IMR-90 (cell line): ENCODE measurements around the gene SLC4A1AP. TPM values are rescaled to one million over a fixed set of nuclear protein-coding genes. Genes with fewer than 3 reads are reported as not detected.

Source experiments
- ATAC-seq: fragments of 200-7000 bp; cut with Tn5 transposase; 2 replicates; pipeline ENCODE4 v1.9.1; 2020; ENCODE audit warnings: low read depth, mild to moderate bottlenecking, moderate library complexity
- BruUV-seq: library from RNA; stranded (reverse); fragments of 400-500 nt; replicated peaks from 2 replicates; lab custom pipeline; 2021; lab: Mats Ljungman, UMichigan
- CTCF ChIA-PET: fragments of 300-600 bp; formaldehyde crosslinking; extraction: SDS; loops from one replicate; lab custom pipeline; 2021; ENCODE audit warnings: antibody characterized with exemption; lab: Yijun Ruan, JAX
- POLR2A ChIA-PET: fragments of 300-600 bp; sonication (Branson Sonifier 250); formaldehyde crosslinking; loops from one replicate; lab custom pipeline; 2022; ENCODE audit warnings: antibody characterized with exemption; ENCODE audit not compliant: unreplicated experiment; lab: Charles Lee
- DNase-seq: peaks from one replicate; pipeline ENCODE4 v3.0.0; 2013
- H2AFZ ChIP-seq: replicated peaks from 2 replicates; pipeline ENCODE3; 2013; ENCODE audit warnings: low read length, mild to moderate bottlenecking; ENCODE audit not compliant: poor library complexity
- H2AK5ac ChIP-seq: 2 replicates; pipeline ENCODE4 v1.6.1; 2013; ENCODE audit warnings: low read depth, low read length, inconsistent platforms
- H2AK9ac ChIP-seq: replicated peaks from 2 replicates; pipeline ENCODE3; 2013; ENCODE audit warnings: mild to moderate bottlenecking, low read depth, low read length, moderate library complexity; ENCODE audit not compliant: poor library complexity
- H2BK120ac ChIP-seq: 2 replicates; pipeline ENCODE4 v1.6.1; 2013; ENCODE audit warnings: low read depth, low read length, inconsistent platforms
- H2BK15ac ChIP-seq: 3 replicates; pipeline ENCODE4 v1.6.1; 2013; ENCODE audit warnings: low read depth, low read length, inconsistent platforms
- H2BK20ac ChIP-seq: 2 replicates; pipeline ENCODE4 v1.6.1; 2013; ENCODE audit warnings: low read depth, mild to moderate bottlenecking, inconsistent platforms, low read length, moderate library complexity
- H2BK5ac ChIP-seq: 2 replicates; pipeline ENCODE4 v1.6.1; 2013; ENCODE audit warnings: mild to moderate bottlenecking, low read depth, low read length, inconsistent platforms; ENCODE audit not compliant: poor library complexity, severe bottlenecking
- H3K14ac ChIP-seq: replicated peaks from 2 replicates; pipeline ENCODE4 v1.6.1; 2013; ENCODE audit warnings: low read depth, low read length, inconsistent platforms
- H3K18ac ChIP-seq: 2 replicates; pipeline ENCODE4 v1.6.1; 2013; ENCODE audit warnings: low read depth, low read length, control low read depth
- H3K23ac ChIP-seq: 2 replicates; pipeline ENCODE4 v1.6.1; 2013; ENCODE audit warnings: low read depth, low read length, inconsistent platforms
- H3K27ac ChIP-seq: 2 replicates; pipeline ENCODE4 v1.5.1; 2013; ENCODE audit warnings: mild to moderate bottlenecking, control low read depth, low read length; ENCODE audit not compliant: insufficient read depth
- H3K27me3 ChIP-seq: 2 replicates; pipeline ENCODE4 v1.6.1; 2013; ENCODE audit warnings: low read length; ENCODE audit not compliant: control insufficient read depth, insufficient read depth
- H3K36me3 ChIP-seq: 2 replicates; pipeline ENCODE4 v1.6.1; 2013; ENCODE audit warnings: low read length, mixed read lengths; ENCODE audit not compliant: control insufficient read depth, insufficient read depth
- H3K4ac ChIP-seq: 2 replicates; pipeline ENCODE4 v1.6.1; 2013; ENCODE audit warnings: low read depth, low read length, inconsistent platforms
- H3K4me1 ChIP-seq: 2 replicates; pipeline ENCODE4 v1.6.1; 2013; ENCODE audit warnings: low read length, mixed read lengths; ENCODE audit not compliant: control insufficient read depth, insufficient read depth
- H3K4me2 ChIP-seq: 2 replicates; pipeline ENCODE4 v1.6.1; 2013; ENCODE audit warnings: low read depth, mild to moderate bottlenecking, control low read depth, low read length, moderate library complexity
- H3K4me3 ChIP-seq: 2 replicates; pipeline ENCODE4 v1.5.1; 2013; ENCODE audit warnings: low read depth, mild to moderate bottlenecking, control low read depth, low read length, moderate library complexity; ENCODE audit not compliant: insufficient read depth
- H3K56ac ChIP-seq: 2 replicates; pipeline ENCODE4 v1.6.1; 2013; ENCODE audit warnings: low read length, inconsistent platforms; ENCODE audit not compliant: insufficient read depth; ENCODE audit errors: extremely low read depth
- H3K79me1 ChIP-seq, 2 experiments: 2 replicates each; pipeline ENCODE4 v1.6.1; 2013; ENCODE audit warnings: low read length in 2 of 2, inconsistent platforms in 1 of 2, low read depth in 1 of 2
- H3K9ac ChIP-seq: 2 replicates; pipeline ENCODE4 v1.6.1; 2013; ENCODE audit warnings: low read depth, low read length, control low read depth
- H3K9me1 ChIP-seq: 2 replicates; pipeline ENCODE4 v1.6.1; 2013; ENCODE audit warnings: low read length, inconsistent platforms; ENCODE audit not compliant: insufficient read depth
- H3K9me3 ChIP-seq: 2 replicates; pipeline ENCODE4 v1.6.1; 2013; ENCODE audit warnings: low read length; ENCODE audit not compliant: control insufficient read depth, insufficient read depth
- H4K20me1 ChIP-seq: 2 replicates; pipeline ENCODE4 v1.6.1; 2013; ENCODE audit warnings: low read length, inconsistent platforms; ENCODE audit not compliant: insufficient read depth
- H4K5ac ChIP-seq: 2 replicates; pipeline ENCODE4 v1.6.1; 2013; ENCODE audit warnings: mild to moderate bottlenecking, low read depth, low read length, control low read depth
- H4K8ac ChIP-seq, 2 experiments: 2 replicates each; pipeline ENCODE4 v1.6.1; 2013; ENCODE audit warnings: low read depth in 2 of 2, low read length in 2 of 2, control low read depth in 1 of 2, inconsistent platforms in 1 of 2
- H4K91ac ChIP-seq: 2 replicates; pipeline ENCODE4 v1.6.1; 2013; ENCODE audit warnings: low read depth, low read length, inconsistent platforms; ENCODE audit not compliant: insufficient read depth
- BHLHE40 ChIP-seq: fragments of 150-350 bp; IDR thresholded peaks from 2 replicates; pipeline ENCODE4 v1.6.1; 2016; ENCODE audit warnings: mild to moderate bottlenecking, low read depth, low read length
- CEBPB ChIP-seq: IDR thresholded peaks from 2 replicates; pipeline ENCODE4 v1.6.1; 2012; ENCODE audit warnings: low read depth, low read length, improper control_type of control experiment
- MAZ ChIP-seq: IDR thresholded peaks from 2 replicates; pipeline ENCODE4 v1.6.1; 2012; ENCODE audit warnings: low read depth, mild to moderate bottlenecking, low read length, improper control_type of control experiment, moderate library complexity, borderline replicate concordance
- NFE2L2 ChIP-seq: fragments of 150-350 bp; IDR thresholded peaks from 2 replicates; pipeline ENCODE4 v1.6.1; 2016; ENCODE audit warnings: low read depth, mild to moderate bottlenecking, low read length
- POLR2A ChIP-seq: IDR thresholded peaks from 2 replicates; pipeline ENCODE4 v1.6.1; 2012; ENCODE audit warnings: mild to moderate bottlenecking, low read depth, low read length
- RAD21 ChIP-seq: IDR thresholded peaks from 2 replicates; pipeline ENCODE4 v1.6.1; 2012; ENCODE audit warnings: low read length, improper control_type of control experiment
- USF2 ChIP-seq: fragments of 150-350 bp; IDR thresholded peaks from 2 replicates; pipeline ENCODE4 v1.6.1; 2017; ENCODE audit warnings: mild to moderate bottlenecking, antibody characterized with exemption, low read length, low read depth
- WGBS, 2 experiments: methylation state at CpG; one replicate each; pipeline versions ENCODE4 v1.1.5 to v1.1.7; 2013; ENCODE audit warnings: missing lambda C conversion rate in 2 of 2; ENCODE audit not compliant: insufficient read length in 1 of 2; ENCODE audit errors: extremely low coverage in 2 of 2; 5-methylcytosine and 5-hydroxymethylcytosine counted together
- dilution Hi-C: fragments of 300-500 bp; cut with HindIII; formaldehyde crosslinking; loops from one replicate; pipeline ENCODE4 v1.14.3; 2018; ENCODE audit warnings: low sequenced_read_pairs; ENCODE audit not compliant: unreplicated experiment
- in situ Hi-C: fragments of 300-500 bp; cut with MboI; formaldehyde crosslinking; loops from 3 replicates; pipeline ENCODE4 v1.14.3; 2019; ENCODE audit warnings: low sequenced_read_pairs, inconsistent platforms, mixed read lengths
- intact Hi-C: fragments of 100-400 bp; cut with micrococcal nuclease; formaldehyde crosslinking; loops from 2 replicates; pipeline ENCODE4 v1.10.0; 2022
- polyA plus RNA-seq, 3 experiments: library from polyadenylated mRNA; depleted of rRNA; stranded (reverse); fragments of >200 nt; gene quantifications; 2 replicates each; pipeline ENCODE4 v1.2.3, GENCODE V29; 2012; ENCODE audit warnings: low replicate concordance in 1 of 3
- total RNA-seq: library from RNA; depleted of rRNA; stranded (reverse); fragments of >200 nt; gene quantifications from 2 replicates; pipeline ENCODE4 v1.2.3, GENCODE V29; 2012

Gene SLC4A1AP
- total and polyA plus RNA-seq, 2 of the 4 experiments (the other 2 are of a cell fraction), result 11.7 to 13.6 TPM

GRCh38 chr2:27704342-27704876, 40.7 kb downstream of the SLC4A1AP start:
- TF ChIP-seq NFE2L2 (no peak), BHLHE40 (no peak), CEBPB (peak; percentile 31; the same call in 1 of the 2 replicates), POLR2A (no peak), RAD21 (no peak), MAZ (no peak), USF2 (no peak)
- H3K9me1 ChIP-seq, result peaks cover 17% of the 10 kb centered on the region
- in situ Hi-C loops (loop anchor here (5.0 kb wide), 1 partner anchor 703 kb away; no protein-coding TSS in a partner anchor), intact Hi-C loops (loop anchor here (5.0 to 10.0 kb wide), 3 partner anchors 253 to 860 kb away; no protein-coding TSS in a partner anchor), dilution Hi-C loops (no loop called here)
- WGBS, 2 experiments, result no CpG with 5 or more reads among the region's 5 CpGs
- ATAC-seq (no peak), DNase-seq (no peak)
- no peak overlapping the region for H2AK9ac ChIP-seq
- H3K18ac ChIP-seq, result peak overlapping the region; percentile 14; the same call in 1 of the 2 replicates
- peak overlapping the region; percentile 73; the same call in 1 of the 2 replicates for H3K14ac ChIP-seq
- H4K91ac ChIP-seq, result peak overlapping the region; percentile 38
- no TSS peak for BruUV-seq
- H3K4me3 ChIP-seq, result no peak overlapping the region
- ChIA-PET CTCF (interaction anchor here (0.6 to 1.7 kb wide), 15 partner anchors 8 to 1069 kb away, joined by 3 to 7 read pairs (median 3); partner anchors contain the start of gene FOSL2), POLR2A (no interaction called here)
- H2BK15ac ChIP-seq, result peak overlapping the region; percentile 36; the same call in 2 of the 3 replicates
- H2BK120ac ChIP-seq, result peak overlapping the region; percentile 63
- H4K5ac ChIP-seq, result peak overlapping the region; percentile 0; the same call in 1 of the 2 replicates
- H2BK5ac ChIP-seq, result peak overlapping the region; percentile 62
- H2AFZ ChIP-seq, result no peak overlapping the region
- H3K4ac ChIP-seq, result peak overlapping the region; percentile 37
- H3K9me3 ChIP-seq, result no peaks in the 10 kb centered on the region
- no peaks in the 10 kb centered on the region for H4K20me1 ChIP-seq
- no peaks in the 10 kb centered on the region for H3K36me3 ChIP-seq
- H3K4me2 ChIP-seq, result no peak overlapping the region
- H3K27ac ChIP-seq, result no peak overlapping the region
- H2BK20ac ChIP-seq, result peak overlapping the region; percentile 52; the same call in 1 of the 2 replicates
- H3K79me1 ChIP-seq, result 0 out of 4 replicates have a peak, but pooled peaks cover 0 to 6% of the 10 kb centered on the region in 2 experiments
- no peak overlapping the region for H3K56ac ChIP-seq
- H2AK5ac ChIP-seq, result 0 out of 2 replicates have a peak overlapping the region, but pooled peaks have one; percentile 30
- H3K27me3 ChIP-seq, result no peaks in the 10 kb centered on the region
- H3K23ac ChIP-seq, result no peak overlapping the region
- no peak overlapping the region for H3K9ac ChIP-seq
- peaks cover 18% of the 10 kb centered on the region for H3K4me1 ChIP-seq
- peak overlapping the region in 1 of 2 experiments; percentile 67; a peak in 2 of 4 replicates for H4K8ac ChIP-seq
